ENCODE results near the gene SLC38A8. TPM values are rescaled to one million over a fixed set of nuclear protein-coding genes. Genes with fewer than 3 reads are reported as not detected.

The SLC38A8 gene
- total RNA-seq, 1 experiment from 2014 or later = not detected

DNA sequence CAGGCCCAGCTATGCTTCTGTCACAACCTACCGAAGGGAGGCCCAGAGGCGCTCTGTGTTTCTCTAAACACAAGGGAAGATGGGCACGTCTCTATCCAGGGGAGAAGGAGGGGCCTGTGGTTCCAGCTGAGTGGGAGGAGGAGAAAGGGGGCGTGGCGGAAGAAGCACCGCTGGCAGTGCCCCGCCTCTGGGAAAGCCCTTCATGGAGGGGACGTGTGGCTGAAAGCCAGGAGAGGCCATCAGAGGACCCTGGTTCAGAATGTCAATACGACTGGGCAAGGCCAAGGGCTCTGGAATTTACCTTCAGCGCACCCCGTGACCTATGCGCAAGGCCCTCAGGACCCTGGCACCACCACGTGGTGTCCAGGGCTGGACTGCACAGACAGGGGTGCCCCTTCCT is 12.3 kb upstream of the SLC38A8 start:
- no peaks in the 10 kb centered on the region for H3K4me1 ChIP-seq (ENCODE audit: control insufficient read depth, insufficient read depth, low read length)
- no peak overlapping the region for H3K4me3 ChIP-seq (ENCODE audit: low read depth in 2 of 2, low read length in 2 of 2)
- ATAC-seq (no peak), DNase-seq (ENCODE audit: low read depth, low spot score) (no peak)
- no TSS peak for BruUV-seq (replicated peaks)
- no peak overlapping the region for H3K27ac ChIP-seq (ENCODE audit: low read length)
- ChIA-PET POLR2A (no interaction called here), CTCF (interaction anchor here (1.0 kb wide), 1 partner anchor 98 kb away, joined by 3 read pairs; no protein-coding TSS in a partner anchor)
- TF ChIP-seq POLR2AphosphoS5 (IDR thresholded peaks at IDR 0.05; ENCODE audit: low read depth, low read length) (no peak), SIN3A (IDR thresholded peaks at IDR 0.05; ENCODE audit: borderline replicate concordance, insufficient read depth, low read depth, low read length) (no peak), TCF7L2 (IDR thresholded peaks at IDR 0.05; ENCODE audit: low read depth, low read length) (no peak)
- TF ChIP-seq, protein P1, sequence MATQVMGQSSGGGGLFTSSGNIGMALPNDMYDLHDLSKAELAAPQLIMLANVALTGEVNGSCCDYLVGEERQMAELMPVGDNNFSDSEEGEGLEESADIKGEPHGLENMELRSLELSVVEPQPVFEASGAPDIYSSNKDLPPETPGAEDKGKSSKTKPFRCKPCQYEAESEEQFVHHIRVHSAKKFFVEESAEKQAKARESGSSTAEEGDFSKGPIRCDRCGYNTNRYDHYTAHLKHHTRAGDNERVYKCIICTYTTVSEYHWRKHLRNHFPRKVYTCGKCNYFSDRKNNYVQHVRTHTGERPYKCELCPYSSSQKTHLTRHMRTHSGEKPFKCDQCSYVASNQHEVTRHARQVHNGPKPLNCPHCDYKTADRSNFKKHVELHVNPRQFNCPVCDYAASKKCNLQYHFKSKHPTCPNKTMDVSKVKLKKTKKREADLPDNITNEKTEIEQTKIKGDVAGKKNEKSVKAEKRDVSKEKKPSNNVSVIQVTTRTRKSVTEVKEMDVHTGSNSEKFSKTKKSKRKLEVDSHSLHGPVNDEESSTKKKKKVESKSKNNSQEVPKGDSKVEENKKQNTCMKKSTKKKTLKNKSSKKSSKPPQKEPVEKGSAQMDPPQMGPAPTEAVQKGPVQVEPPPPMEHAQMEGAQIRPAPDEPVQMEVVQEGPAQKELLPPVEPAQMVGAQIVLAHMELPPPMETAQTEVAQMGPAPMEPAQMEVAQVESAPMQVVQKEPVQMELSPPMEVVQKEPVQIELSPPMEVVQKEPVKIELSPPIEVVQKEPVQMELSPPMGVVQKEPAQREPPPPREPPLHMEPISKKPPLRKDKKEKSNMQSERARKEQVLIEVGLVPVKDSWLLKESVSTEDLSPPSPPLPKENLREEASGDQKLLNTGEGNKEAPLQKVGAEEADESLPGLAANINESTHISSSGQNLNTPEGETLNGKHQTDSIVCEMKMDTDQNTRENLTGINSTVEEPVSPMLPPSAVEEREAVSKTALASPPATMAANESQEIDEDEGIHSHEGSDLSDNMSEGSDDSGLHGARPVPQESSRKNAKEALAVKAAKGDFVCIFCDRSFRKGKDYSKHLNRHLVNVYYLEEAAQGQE (IDR thresholded peaks at IDR 0.05; ENCODE audit: insufficient read depth in 1 of 2, low read depth in 2 of 2, low read length in 1 of 2) = no peak
- TF ChIP-seq, protein P2, sequence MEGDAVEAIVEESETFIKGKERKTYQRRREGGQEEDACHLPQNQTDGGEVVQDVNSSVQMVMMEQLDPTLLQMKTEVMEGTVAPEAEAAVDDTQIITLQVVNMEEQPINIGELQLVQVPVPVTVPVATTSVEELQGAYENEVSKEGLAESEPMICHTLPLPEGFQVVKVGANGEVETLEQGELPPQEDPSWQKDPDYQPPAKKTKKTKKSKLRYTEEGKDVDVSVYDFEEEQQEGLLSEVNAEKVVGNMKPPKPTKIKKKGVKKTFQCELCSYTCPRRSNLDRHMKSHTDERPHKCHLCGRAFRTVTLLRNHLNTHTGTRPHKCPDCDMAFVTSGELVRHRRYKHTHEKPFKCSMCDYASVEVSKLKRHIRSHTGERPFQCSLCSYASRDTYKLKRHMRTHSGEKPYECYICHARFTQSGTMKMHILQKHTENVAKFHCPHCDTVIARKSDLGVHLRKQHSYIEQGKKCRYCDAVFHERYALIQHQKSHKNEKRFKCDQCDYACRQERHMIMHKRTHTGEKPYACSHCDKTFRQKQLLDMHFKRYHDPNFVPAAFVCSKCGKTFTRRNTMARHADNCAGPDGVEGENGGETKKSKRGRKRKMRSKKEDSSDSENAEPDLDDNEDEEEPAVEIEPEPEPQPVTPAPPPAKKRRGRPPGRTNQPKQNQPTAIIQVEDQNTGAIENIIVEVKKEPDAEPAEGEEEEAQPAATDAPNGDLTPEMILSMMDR (IDR thresholded peaks at IDR 0.05) = no peak
- H3K27me3 ChIP-seq (ENCODE audit: control insufficient read depth, insufficient read depth, low read length) = no peaks in the 10 kb centered on the region
- H3K9me3 ChIP-seq (ENCODE audit: control insufficient read depth, insufficient read depth, low read depth, low read length) = no peaks in the 10 kb centered on the region
- no peaks in the 10 kb centered on the region for H3K36me3 ChIP-seq (ENCODE audit: control insufficient read depth, insufficient read depth, low read length)
- in situ Hi-C loops (cut with HindIII; ENCODE audit: low pct_unique_long_range_greater_than_20kb, low sequenced_read_pairs) (no loop called here), intact Hi-C loops (cut with micrococcal nuclease; ENCODE audit: unreplicated experiment) (no loop called here)

DNA sequence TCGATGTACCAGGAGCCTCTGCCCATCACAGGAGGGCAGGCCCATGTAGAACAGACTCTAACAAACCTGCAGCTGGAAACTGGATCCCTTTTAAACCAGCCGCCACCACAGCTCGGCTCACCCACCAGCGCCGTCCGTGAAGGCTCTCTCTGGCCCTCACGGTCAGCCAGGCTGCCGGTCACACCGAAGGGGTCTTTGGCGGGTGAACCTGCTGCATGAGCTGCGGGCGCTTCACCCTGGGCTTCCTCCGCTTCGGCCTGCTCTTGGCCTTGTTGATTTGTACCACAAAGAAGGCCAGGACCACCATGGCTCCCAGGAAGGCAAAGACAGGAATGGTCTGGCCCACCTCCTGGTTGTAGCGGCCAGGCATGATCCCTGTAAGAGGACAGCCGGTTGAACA is 11.7 kb upstream of the SLC38A8 start:
- ATAC-seq = no peak
- DNase-seq (ENCODE audit: low read depth, low spot score) = no peak
- Histone ChIP-seq H3K27ac (ENCODE audit: low read length) (no peak overlapping the region), H3K9me3 (ENCODE audit: control insufficient read depth, insufficient read depth, low read depth, low read length) (no peaks in the 10 kb centered on the region), H3K36me3 (ENCODE audit: control insufficient read depth, insufficient read depth, low read length) (no peaks in the 10 kb centered on the region), H3K4me1 (ENCODE audit: control insufficient read depth, insufficient read depth, low read length) (no peaks in the 10 kb centered on the region), H3K4me3 (ENCODE audit: low read depth in 2 of 2, low read length in 2 of 2) (no peak overlapping the region), H3K27me3 (ENCODE audit: control insufficient read depth, insufficient read depth, low read length) (no peaks in the 10 kb centered on the region)
- POLR2A ChIA-PET = no interaction called here
- CTCF ChIA-PET = interaction anchor here (1.0 kb wide), 1 partner anchor 98 kb away, joined by 3 read pairs; no protein-coding TSS in a partner anchor
- TF ChIP-seq POLR2AphosphoS5 (IDR thresholded peaks at IDR 0.05; ENCODE audit: low read depth, low read length) (no peak), TCF7L2 (IDR thresholded peaks at IDR 0.05; ENCODE audit: low read depth, low read length) (no peak), SIN3A (IDR thresholded peaks at IDR 0.05; ENCODE audit: borderline replicate concordance, insufficient read depth, low read depth, low read length) (no peak)
- TF ChIP-seq, protein P1 (IDR thresholded peaks at IDR 0.05; ENCODE audit: insufficient read depth in 1 of 2, low read depth in 2 of 2, low read length in 1 of 2) = no peak
- TF ChIP-seq, protein P2 (IDR thresholded peaks at IDR 0.05) = no peak
- no TSS peak for BruUV-seq (replicated peaks)
- in situ Hi-C loops (cut with HindIII; ENCODE audit: low pct_unique_long_range_greater_than_20kb, low sequenced_read_pairs) = no loop called here
- intact Hi-C loops (cut with micrococcal nuclease; ENCODE audit: unreplicated experiment) = no loop called here

Measured in Panc1 (cell line).